DND-41 (cell line): ENCODE data around the gene AADAT.
"Not testable (repeated sequence)": the region's sequence is repeated elsewhere in the genome, so short reads cannot be mapped to it uniquely, and the experiment has no call there.

Experiments
- ATAC-seq: fragments of 200-7000 bp; cut with Tn5 transposase; 3 replicates; pipeline ENCODE4 v1.9.1; 2021; ENCODE audit warnings: low read depth; ENCODE audit not compliant: insufficient read depth
- DNase-seq: peaks from one replicate; pipeline ENCODE4 v3.0.0-alpha.2; 2020
- H2AFZ ChIP-seq: 2 replicates; pipeline ENCODE4 v1.6.0; 2012; ENCODE audit warnings: low read depth, low read length
- H3K27ac ChIP-seq: 2 replicates; pipeline ENCODE4 v1.5.1; 2012; ENCODE audit warnings: low read length, inconsistent platforms
- H3K27me3 ChIP-seq: fragments of 200-600 bp; sonication (generic); 2 replicates; pipeline ENCODE4 v1.6.0; 2012; ENCODE audit warnings: low read length, mild to moderate bottlenecking, inconsistent platforms; ENCODE audit not compliant: insufficient read depth, poor library complexity
- H3K36me3 ChIP-seq: 2 replicates; pipeline ENCODE4 v1.5.1; 2012; ENCODE audit warnings: low read length, inconsistent platforms; ENCODE audit not compliant: insufficient read depth
- H3K4me1 ChIP-seq: 2 replicates; pipeline ENCODE4 v1.5.1; 2012; ENCODE audit warnings: mild to moderate bottlenecking, low read length; ENCODE audit not compliant: insufficient read depth
- H3K4me2 ChIP-seq: 2 replicates; pipeline ENCODE4 v1.6.0; 2012; ENCODE audit warnings: mild to moderate bottlenecking, moderate library complexity, low read length, inconsistent platforms; ENCODE audit not compliant: insufficient read depth
- H3K4me3 ChIP-seq, 2 experiments: fragments of 200-600 bp in 1 of 2; shearing (Covaris generic) in 1 of 2; 2 replicates each; pipeline ENCODE4 v1.5.1; 2012 to 2016; ENCODE audit warnings: inconsistent platforms in 2 of 2, low read length in 2 of 2, mild to moderate bottlenecking in 2 of 2, low read depth in 1 of 2, moderate library complexity in 1 of 2
- H3K79me2 ChIP-seq: 2 replicates; pipeline ENCODE4 v1.6.0; 2012; ENCODE audit warnings: low read length, inconsistent platforms; ENCODE audit not compliant: insufficient read depth
- H3K9ac ChIP-seq: 2 replicates; pipeline ENCODE4 v1.6.0; 2012; ENCODE audit warnings: low read depth, mild to moderate bottlenecking, inconsistent platforms, low read length, moderate library complexity
- H3K9me3 ChIP-seq: 2 replicates; pipeline ENCODE4 v1.5.1; 2012; ENCODE audit warnings: low read length, moderate library complexity, mild to moderate bottlenecking, inconsistent platforms; ENCODE audit not compliant: insufficient read depth, severe bottlenecking
- H4K20me1 ChIP-seq: 2 replicates; pipeline ENCODE4 v1.6.0; 2012; ENCODE audit warnings: low read length; ENCODE audit not compliant: insufficient read depth
- CTCF ChIP-seq: IDR thresholded peaks from 2 replicates; pipeline ENCODE4 v1.5.1; 2012; ENCODE audit warnings: borderline replicate concordance, low read length, moderate library complexity, mild to moderate bottlenecking; ENCODE audit not compliant: poor library complexity, severe bottlenecking; ENCODE audit errors: extremely low read depth
- EZH2 ChIP-seq: IDR thresholded peaks from 3 replicates; pipeline ENCODE4 v1.6.1; 2012; ENCODE audit warnings: borderline replicate concordance, low read depth, mild to moderate bottlenecking, moderate library complexity, low read length, inconsistent platforms; ENCODE audit not compliant: severe bottlenecking

Gene AADAT

GRCh38 chr4:170052919-170053318, 36.8 kb downstream of the AADAT start:
- no peaks in the 10 kb centered on the region for H3K4me1 ChIP-seq
- H3K27me3 ChIP-seq: no peaks in the 10 kb centered on the region
- no peak overlapping the region for H3K4me2 ChIP-seq
- TF ChIP-seq CTCF (no peak), EZH2 (no peak)
- no peak overlapping the region for H2AFZ ChIP-seq
- no peak overlapping the region for H3K27ac ChIP-seq
- no peak overlapping the region for H3K4me3 ChIP-seq
- no peaks in the 10 kb centered on the region for H3K9me3 ChIP-seq
- ATAC-seq: no peak
- H3K9ac ChIP-seq: no peak overlapping the region
- H3K79me2 ChIP-seq: no peaks in the 10 kb centered on the region
- no peak for DNase-seq
- H3K36me3 ChIP-seq: no peaks in the 10 kb centered on the region
- H4K20me1 ChIP-seq: no peaks in the 10 kb centered on the region

GRCh38 chr4:170051402-170051801, 38.4 kb downstream of the AADAT start:
- H2AFZ ChIP-seq: no peak overlapping the region
- H3K4me2 ChIP-seq: no peak overlapping the region
- no peaks in the 10 kb centered on the region for H3K4me1 ChIP-seq
- TF ChIP-seq CTCF (no peak), EZH2 (no peak)
- no peaks in the 10 kb centered on the region for H3K79me2 ChIP-seq
- ATAC-seq (no peak), DNase-seq (no peak)
- no peak overlapping the region for H3K9ac ChIP-seq
- no peaks in the 10 kb centered on the region for H3K9me3 ChIP-seq
- no peaks in the 10 kb centered on the region for H3K36me3 ChIP-seq
- no peak overlapping the region for H3K27ac ChIP-seq
- no peak overlapping the region for H3K4me3 ChIP-seq
- H4K20me1 ChIP-seq: no peaks in the 10 kb centered on the region
- no peaks in the 10 kb centered on the region for H3K27me3 ChIP-seq

DNA sequence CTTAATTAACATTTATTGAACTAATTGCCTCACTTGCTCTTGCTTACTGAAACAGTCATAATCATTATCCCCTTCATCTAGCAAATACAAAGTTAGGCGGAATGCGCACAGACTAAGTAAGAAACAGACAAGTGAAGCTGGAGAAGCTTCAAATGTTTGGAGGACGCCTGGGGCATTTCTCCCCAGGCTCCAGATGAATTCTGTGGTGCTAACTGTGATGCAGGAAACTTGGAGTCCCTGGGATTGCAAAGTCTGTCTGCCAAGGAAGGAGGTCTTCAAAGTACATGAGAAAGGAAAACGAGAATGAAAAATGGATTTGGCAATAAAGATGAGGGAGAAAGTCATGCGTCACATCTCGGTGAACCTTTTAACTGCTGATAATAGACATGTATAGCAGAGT, 40.0 kb downstream of the AADAT start:
- H2AFZ ChIP-seq: no peak overlapping the region
- no peaks in the 10 kb centered on the region for H3K9me3 ChIP-seq
- H3K27me3 ChIP-seq: no peaks in the 10 kb centered on the region
- H3K27ac ChIP-seq: no peak overlapping the region
- no peaks in the 10 kb centered on the region for H3K36me3 ChIP-seq
- no peak overlapping the region for H3K4me2 ChIP-seq
- TF ChIP-seq EZH2 (no peak), CTCF (no peak)
- ATAC-seq: no peak
- no peaks in the 10 kb centered on the region for H3K4me1 ChIP-seq
- no peak overlapping the region for H3K4me3 ChIP-seq
- H3K79me2 ChIP-seq: no peaks in the 10 kb centered on the region
- DNase-seq: no peak
- H4K20me1 ChIP-seq: no peaks in the 10 kb centered on the region
- no peak overlapping the region for H3K9ac ChIP-seq

GRCh38 chr4:170047771-170048354, 41.9 kb downstream of the AADAT start:
- H4K20me1 ChIP-seq: no peaks in the 10 kb centered on the region
- no peak overlapping the region for H3K4me2 ChIP-seq
- DNase-seq (peak; percentile 45), ATAC-seq (no peak; the same call in 2 of the 3 replicates)
- no peaks in the 10 kb centered on the region for H3K9me3 ChIP-seq
- H3K4me1 ChIP-seq: no peaks in the 10 kb centered on the region
- no peak overlapping the region for H2AFZ ChIP-seq
- TF ChIP-seq EZH2 (no peak), CTCF (peak; percentile 76)
- H3K79me2 ChIP-seq: no peaks in the 10 kb centered on the region
- no peaks in the 10 kb centered on the region for H3K36me3 ChIP-seq
- no peak overlapping the region for H3K4me3 ChIP-seq
- H3K27me3 ChIP-seq: no peaks in the 10 kb centered on the region
- H3K9ac ChIP-seq: no peak overlapping the region
- no peak overlapping the region for H3K27ac ChIP-seq

DNA sequence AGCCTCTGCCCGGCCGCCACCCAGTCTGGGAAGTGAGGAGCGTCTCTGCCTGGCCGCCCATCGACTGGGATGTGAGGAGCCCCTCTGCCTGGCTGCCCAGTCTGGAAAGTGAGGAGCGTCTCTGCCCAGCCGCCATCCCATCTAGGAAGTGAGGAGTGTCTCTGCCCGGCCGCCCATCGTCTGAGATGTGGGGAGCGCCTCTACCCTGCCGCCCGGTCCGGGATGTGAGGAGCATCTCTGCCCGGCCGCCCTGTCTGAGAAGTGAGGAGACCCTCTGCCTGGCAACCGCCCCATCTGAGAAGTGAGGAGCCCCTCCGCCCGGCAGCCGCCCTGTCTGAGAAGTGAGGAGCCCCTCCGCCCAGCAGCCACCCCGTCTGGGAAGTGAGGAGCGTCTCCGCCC, 43.6 kb downstream of the AADAT start:
- not testable (repeated sequence) for H3K27ac ChIP-seq, H3K4me3 ChIP-seq, H3K9ac ChIP-seq, H3K4me1 ChIP-seq, H3K4me2 ChIP-seq, H3K9me3 ChIP-seq, DNase-seq, H3K36me3 ChIP-seq, ATAC-seq, H3K27me3 ChIP-seq, H4K20me1 ChIP-seq, H3K79me2 ChIP-seq, H2AFZ ChIP-seq
